Activated CD4-positive, alpha-beta T cell treated with anti-CD3 and anti-CD28 coated beads for 36 hours (primary cell): ENCODE measurements around the gene CIC. TPM values are rescaled to one million over a fixed set of nuclear protein-coding genes. Genes with fewer than 3 reads are reported as not detected.

ENCODE experiments used
- ATAC-seq: fragments of 200-7000 bp; cut with Tn5 transposase; one replicate; pipeline ENCODE4 v1.10.0; 2021; ENCODE audit warnings: mild to moderate bottlenecking, moderate library complexity
- CTCF ChIA-PET: fragments of 350-600 bp; sonication (Branson Sonifier 250); formaldehyde crosslinking; loops from one replicate; lab custom pipeline; 2021; ENCODE audit warnings: antibody characterized with exemption; lab: Charles Lee
- POLR2A ChIA-PET: fragments of 350-600 bp; sonication (Branson Sonifier 250); formaldehyde crosslinking; loops from one replicate; lab custom pipeline; 2021; ENCODE audit warnings: antibody characterized with exemption, inconsistent platforms; lab: Charles Lee
- DNase-seq: peaks from one replicate; pipeline ENCODE4 v3.0.0-alpha.2; 2020
- H3K27ac Mint-ChIP-seq: one replicate; pipeline ENCODE4 v1.8.0; 2021; ENCODE audit warnings: mixed read lengths
- H3K27me3 Mint-ChIP-seq: one replicate; pipeline ENCODE4 v1.8.0; 2021; ENCODE audit warnings: mixed read lengths
- H3K36me3 Mint-ChIP-seq: one replicate; pipeline ENCODE4 v1.8.0; 2021; ENCODE audit warnings: low read depth, mixed read lengths
- H3K4me1 Mint-ChIP-seq: one replicate; pipeline ENCODE4 v1.8.0; 2021; ENCODE audit warnings: mixed read lengths
- H3K4me3 Mint-ChIP-seq: one replicate; pipeline ENCODE4 v1.8.0; 2021; ENCODE audit warnings: mild to moderate bottlenecking, moderate library complexity, mixed read lengths
- H3K9me3 Mint-ChIP-seq: one replicate; pipeline ENCODE4 v1.8.0; 2021; ENCODE audit warnings: low read depth, mixed read lengths
- intact Hi-C, 2 experiments: fragments of 100-400 bp; cut with DNase I in 1 of 2; cut with micrococcal nuclease in 1 of 2; formaldehyde crosslinking; loops; one replicate each; pipeline versions ENCODE4 v1.14.2 to v1.15.1; 2022 to 2024; cut with DNase I, micrococcal nuclease
- total RNA-seq, 2 experiments: library from RNA; stranded (reverse); gene quantifications; one replicate each; pipeline ENCODE4 v1.2.3, GENCODE V29; 2021

The CIC gene
- total RNA-seq, 2 experiments from 2014 or later = 62.8 to 66.3 TPM

DNA sequence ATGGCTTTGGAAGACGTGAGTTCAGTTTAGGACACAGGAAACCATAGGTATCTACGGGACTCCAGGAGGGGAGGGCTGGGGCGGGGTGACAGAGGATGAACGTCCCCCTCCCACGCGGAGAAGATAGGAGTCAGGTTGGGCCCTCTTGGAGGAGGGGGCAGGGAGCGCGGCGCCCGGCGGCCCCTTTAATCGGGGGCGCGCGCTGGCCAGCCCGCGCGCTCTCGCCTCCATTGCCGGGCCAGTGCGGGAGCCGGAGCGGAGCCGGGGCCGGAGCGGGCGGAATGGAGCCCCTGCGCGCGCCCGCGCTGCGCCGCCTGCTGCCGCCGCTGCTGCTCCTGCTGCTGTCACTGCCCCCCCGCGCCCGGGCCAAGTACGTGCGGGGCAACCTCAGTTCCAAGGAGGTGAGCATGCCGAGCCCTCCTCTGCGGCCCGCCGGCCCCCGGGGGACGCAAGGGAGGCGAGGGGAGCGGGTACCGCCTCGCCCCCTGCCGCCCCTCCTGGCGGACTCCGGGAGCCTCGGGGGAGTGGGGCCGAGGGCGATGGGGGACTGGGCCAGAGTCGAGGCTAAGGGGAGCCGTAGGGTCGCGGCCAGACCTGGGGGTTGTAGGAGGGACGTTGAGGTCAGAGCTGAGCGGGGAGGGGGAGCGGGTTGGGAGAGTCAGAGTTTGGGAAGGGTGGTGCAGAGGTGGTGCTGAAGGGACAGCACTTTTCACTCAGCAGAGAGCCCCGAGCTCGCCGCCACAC lies 44.2 kb downstream of the CIC start, which contains the start of gene TMEM145:
TMEM145 (plus strand) TSS at position 214 of the 744 bp plus-strand sequence; CDS start at position 282, 68 bp downstream.
- H3K27ac Mint-ChIP-seq = no peak within 1 kb of the TSS
- ChIA-PET POLR2A (no interaction called here), CTCF (no interaction called here)
- H3K27me3 Mint-ChIP-seq = peaks cover 30% of the 10 kb centered on the region
- H3K36me3 Mint-ChIP-seq = no peaks in the 10 kb centered on the region
- peaks cover 13% of the 10 kb centered on the region for H3K4me1 Mint-ChIP-seq
- H3K4me3 Mint-ChIP-seq = peak within 1 kb of the TSS; percentile 47
- H3K9me3 Mint-ChIP-seq = no peaks in the 10 kb centered on the region
- intact Hi-C loops = loop anchor here in 1 of 2 experiments (1.0 kb wide), 1 partner anchor 11 kb away; the partner anchor contains the start of genes PAFAH1B3 and PRR19
- DNase-seq (peak; percentile 75), ATAC-seq (peak; percentile 75)

DNA sequence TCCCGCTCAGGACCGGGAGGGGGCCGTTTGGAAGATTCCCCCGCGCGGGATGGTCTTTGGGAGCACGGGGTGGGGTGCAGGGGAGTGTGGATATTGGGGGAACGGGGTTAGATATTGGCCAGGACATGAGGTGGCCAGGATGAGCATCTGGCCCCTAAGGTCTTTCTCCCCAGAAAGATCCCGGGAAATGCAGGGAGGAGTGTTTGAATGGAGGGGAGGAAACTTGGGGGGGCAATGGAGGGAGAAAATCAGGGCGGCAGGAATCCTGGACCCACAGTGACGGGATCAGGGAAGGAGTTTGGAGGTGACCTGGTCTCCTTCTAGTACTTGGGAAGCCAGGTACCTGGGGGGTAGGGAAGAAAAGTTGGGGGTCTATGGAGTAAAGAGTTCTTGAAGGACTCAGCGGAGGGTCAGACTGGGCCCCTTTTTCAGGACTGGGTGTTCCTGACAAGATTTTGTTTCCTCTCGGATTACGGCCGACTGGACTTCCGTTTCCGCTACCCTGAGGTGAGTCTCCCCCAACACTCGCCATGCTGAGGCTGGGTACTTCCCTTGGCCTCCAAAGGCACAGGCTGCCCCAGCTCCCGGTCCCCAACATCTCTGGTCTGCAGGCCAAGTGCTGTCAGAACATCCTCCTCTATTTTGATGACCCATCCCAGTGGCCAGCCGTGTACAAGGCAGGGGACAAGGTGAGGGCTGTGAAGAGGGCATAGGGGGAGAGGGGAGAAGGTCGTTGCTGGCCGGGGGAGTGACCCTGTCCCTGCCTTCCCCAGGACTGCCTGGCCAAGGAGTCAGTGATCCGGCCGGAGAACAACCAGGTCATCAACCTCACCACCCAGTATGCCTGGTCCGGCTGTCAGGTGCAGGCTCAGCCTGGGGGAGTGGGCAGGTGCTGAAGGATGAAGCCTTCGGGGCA lies 45.0 kb downstream of the CIC start:
- intact Hi-C loops = loop anchor here in 1 of 2 experiments (1.0 kb wide), 1 partner anchor 12 kb away; the partner anchor contains the start of genes PAFAH1B3 and PRR19
- Mint-ChIP-seq H3K9me3 (no peaks in the 10 kb centered on the region), H3K36me3 (no peaks in the 10 kb centered on the region), H3K27me3 (peaks cover 30% of the 10 kb centered on the region), H3K4me1 (peaks cover 13% of the 10 kb centered on the region), H3K27ac (no peak overlapping the region), H3K4me3 (peak overlapping the region; percentile 35)
- ATAC-seq = no peak
- POLR2A ChIA-PET = interaction anchor here (0.5 kb wide), 1 partner anchor 100 kb away, joined by 3 read pairs; no protein-coding TSS in a partner anchor
- CTCF ChIA-PET = no interaction called here
- no peak for DNase-seq

DNA sequence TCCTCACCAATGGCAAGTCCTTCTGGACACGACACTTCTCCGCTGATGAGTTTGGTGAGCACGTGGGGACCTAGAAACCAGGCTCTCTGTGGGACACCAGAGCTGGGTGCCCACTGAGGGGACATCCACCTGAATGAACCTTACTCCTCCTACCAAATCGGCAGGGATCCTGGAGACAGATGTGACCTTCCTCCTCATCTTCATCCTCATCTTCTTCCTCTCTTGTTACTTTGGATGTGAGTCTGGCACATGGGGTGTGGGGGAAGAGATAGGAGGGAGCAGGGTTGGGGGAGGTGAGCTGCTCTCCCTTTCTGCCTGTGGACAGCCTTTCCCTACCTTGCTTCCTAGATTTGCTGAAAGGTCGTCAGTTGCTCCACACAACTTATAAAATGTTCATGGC lies 46.0 kb downstream of the CIC start:
- Mint-ChIP-seq H3K9me3 (no peaks in the 10 kb centered on the region), H3K4me1 (peaks cover 13% of the 10 kb centered on the region), H3K4me3 (no peak overlapping the region), H3K36me3 (no peaks in the 10 kb centered on the region), H3K27ac (no peak overlapping the region), H3K27me3 (peaks cover 30% of the 10 kb centered on the region)
- intact Hi-C loops = no loop called here
- POLR2A ChIA-PET = interaction anchor here (0.6 kb wide), 1 partner anchor 398 kb away, joined by 3 read pairs; no protein-coding TSS in a partner anchor
- CTCF ChIA-PET = no interaction called here
- DNase-seq = no peak
- ATAC-seq = no peak

DNA sequence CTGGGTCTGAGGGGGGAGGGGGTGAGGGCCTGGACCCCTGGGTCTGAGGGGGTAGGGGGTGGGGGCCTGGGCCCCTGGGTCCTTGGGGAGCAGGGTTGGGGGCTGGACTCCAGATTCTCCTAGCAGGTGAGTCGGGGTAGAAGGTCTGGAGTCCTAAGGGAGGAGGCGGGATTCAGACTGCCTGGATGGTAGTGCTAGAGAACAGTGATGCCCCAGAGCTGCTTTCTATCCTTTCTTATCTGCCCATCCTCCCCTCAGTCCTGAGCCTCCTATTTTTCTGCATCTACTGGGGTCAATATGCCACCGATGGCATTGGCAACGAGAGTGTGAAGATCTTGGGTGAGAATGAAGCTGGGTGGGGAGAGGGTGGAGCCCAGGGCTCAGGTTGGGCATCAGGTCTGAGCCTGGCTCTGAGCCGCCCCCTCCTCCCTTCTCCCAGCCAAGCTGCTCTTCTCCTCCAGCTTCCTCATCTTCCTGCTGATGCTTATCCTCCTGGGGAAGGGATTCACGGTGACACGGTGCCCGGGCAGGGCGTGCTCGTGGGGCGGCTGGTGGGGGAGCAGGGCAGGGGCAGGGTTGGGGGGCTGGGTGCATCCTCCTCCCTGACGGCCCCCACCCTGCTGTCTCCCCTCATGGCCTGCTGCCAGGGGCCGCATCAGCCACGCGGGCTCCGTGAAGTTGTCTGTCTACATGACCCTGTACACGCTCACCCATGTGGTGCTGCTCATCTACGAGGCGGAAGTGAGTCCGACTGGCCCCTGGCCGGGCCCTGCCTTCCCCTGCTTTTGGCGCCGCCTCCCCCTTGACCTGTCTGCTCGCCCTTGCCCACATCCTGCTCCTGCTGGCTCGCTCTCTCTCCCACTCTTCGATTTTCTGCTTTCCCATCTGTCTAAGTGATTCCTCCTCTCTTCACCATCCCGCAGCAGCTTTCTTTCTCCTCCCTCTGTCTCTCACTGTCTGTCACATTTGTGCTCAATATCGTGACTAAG lies 47.5 kb downstream of the CIC start:
- no peak overlapping the region for H3K27ac Mint-ChIP-seq
- intact Hi-C loops = no loop called here
- peaks cover 25% of the 10 kb centered on the region for H3K27me3 Mint-ChIP-seq
- ChIA-PET POLR2A (interaction anchor here (0.5 to 0.6 kb wide), 2 partner anchors 14 to 243 kb away, joined by 3 to 7 read pairs; partner anchors contain the start of gene PAFAH1B3), CTCF (interaction anchor here (0.7 to 1.0 kb wide), 2 partner anchors 19 to 75 kb away, joined by 3 read pairs; no protein-coding TSS in a partner anchor)
- no peaks in the 10 kb centered on the region for H3K36me3 Mint-ChIP-seq
- no peak overlapping the region for H3K4me3 Mint-ChIP-seq
- peaks cover 13% of the 10 kb centered on the region for H3K4me1 Mint-ChIP-seq
- ATAC-seq = no peak
- DNase-seq = no peak
- no peaks in the 10 kb centered on the region for H3K9me3 Mint-ChIP-seq

DNA sequence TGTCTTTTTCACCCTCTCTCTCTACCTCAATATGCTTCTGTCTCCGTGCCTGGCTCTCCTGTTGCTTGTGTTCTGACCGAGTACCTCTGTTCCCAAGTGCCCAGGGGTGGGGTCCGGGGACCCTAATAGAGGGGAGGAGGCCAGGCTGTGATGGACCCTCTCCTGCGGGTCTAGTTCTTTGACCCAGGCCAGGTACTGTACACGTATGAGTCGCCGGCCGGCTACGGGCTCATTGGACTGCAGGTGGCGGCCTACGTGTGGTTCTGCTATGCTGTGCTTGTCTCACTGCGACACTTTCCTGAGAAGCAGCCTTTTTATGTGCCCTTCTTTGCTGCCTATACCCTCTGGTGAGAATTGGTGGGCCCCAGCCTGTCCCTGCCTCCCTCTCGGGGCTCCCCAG lies 48.5 kb downstream of the CIC start:
- Mint-ChIP-seq H3K27me3 (peaks cover 22% of the 10 kb centered on the region), H3K9me3 (no peaks in the 10 kb centered on the region), H3K4me3 (no peak overlapping the region), H3K27ac (no peak overlapping the region), H3K36me3 (no peaks in the 10 kb centered on the region), H3K4me1 (peaks cover 13% of the 10 kb centered on the region)
- ChIA-PET POLR2A (no interaction called here), CTCF (interaction anchor here (1.0 kb wide), 1 partner anchor 20 kb away, joined by 3 read pairs; no protein-coding TSS in a partner anchor)
- no peak for ATAC-seq
- no peak for DNase-seq
- intact Hi-C loops = no loop called here

DNA sequence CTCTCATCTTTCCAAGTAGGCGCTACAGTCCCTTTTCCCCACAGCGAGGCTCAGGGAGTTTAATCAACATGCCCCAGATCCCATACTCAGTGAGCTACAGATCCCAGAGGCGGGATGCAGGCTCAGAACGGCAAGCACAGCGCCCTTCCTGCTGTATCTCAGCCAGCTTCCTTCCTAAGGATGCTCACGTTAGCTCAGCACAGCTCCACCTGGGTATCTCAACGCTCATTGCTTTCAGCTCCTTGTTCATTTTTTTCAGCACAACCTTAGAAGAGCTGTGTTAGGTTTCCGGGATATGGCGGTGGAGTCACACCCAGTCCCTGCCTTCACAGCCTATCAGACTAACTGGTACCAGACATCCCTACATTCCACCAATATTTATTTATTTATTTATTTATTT lies 53.3 kb downstream of the CIC start:
- Mint-ChIP-seq H3K4me1 (peaks cover 12% of the 10 kb centered on the region), H3K4me3 (no peak overlapping the region), H3K9me3 (no peaks in the 10 kb centered on the region), H3K27me3 (peaks cover 12% of the 10 kb centered on the region), H3K27ac (no peak overlapping the region), H3K36me3 (no peaks in the 10 kb centered on the region)
- DNase-seq (no peak), ATAC-seq (no peak)
- intact Hi-C loops = no loop called here
- ChIA-PET POLR2A (interaction anchor here (0.6 kb wide), 1 partner anchor 463 kb away, joined by 3 read pairs; no protein-coding TSS in a partner anchor), CTCF (interaction anchor here (0.6 to 1.1 kb wide), 2 partner anchors 74 to 189 kb away, joined by 3 to 5 read pairs; no protein-coding TSS in a partner anchor)

DNA sequence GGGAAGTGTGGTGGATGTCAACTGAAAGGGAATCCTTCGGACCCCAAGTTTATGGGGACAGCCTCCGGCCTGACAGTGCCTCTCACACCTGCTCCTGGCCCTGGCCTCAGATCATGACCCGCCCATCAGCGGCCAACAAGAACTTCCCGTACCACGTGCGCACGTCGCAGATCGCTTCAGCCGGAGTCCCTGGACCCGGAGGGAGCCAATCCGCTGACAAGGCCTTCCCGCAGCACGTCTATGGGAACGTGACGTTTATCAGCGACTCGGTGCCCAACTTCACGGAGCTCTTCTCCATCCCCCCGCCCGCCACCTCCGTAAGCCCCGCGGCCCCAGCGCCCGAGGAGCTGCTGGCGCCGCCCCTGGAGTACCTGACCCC lies 54.4 kb downstream of the CIC start:
- Mint-ChIP-seq H3K27me3 (peaks cover 12% of the 10 kb centered on the region), H3K9me3 (no peaks in the 10 kb centered on the region), H3K27ac (no peak overlapping the region), H3K4me1 (peaks cover 12% of the 10 kb centered on the region), H3K36me3 (no peaks in the 10 kb centered on the region), H3K4me3 (no peak overlapping the region)
- POLR2A ChIA-PET = interaction anchor here (0.7 to 0.8 kb wide), 2 partner anchors 13 to 344 kb away, joined by 3 read pairs; no protein-coding TSS in a partner anchor
- ATAC-seq (no peak), DNase-seq (no peak)
- CTCF ChIA-PET = interaction anchor here (0.7 to 1.1 kb wide), 2 partner anchors 137 to 190 kb away, joined by 3 to 5 read pairs; no protein-coding TSS in a partner anchor
- intact Hi-C loops = no loop called here

DNA sequence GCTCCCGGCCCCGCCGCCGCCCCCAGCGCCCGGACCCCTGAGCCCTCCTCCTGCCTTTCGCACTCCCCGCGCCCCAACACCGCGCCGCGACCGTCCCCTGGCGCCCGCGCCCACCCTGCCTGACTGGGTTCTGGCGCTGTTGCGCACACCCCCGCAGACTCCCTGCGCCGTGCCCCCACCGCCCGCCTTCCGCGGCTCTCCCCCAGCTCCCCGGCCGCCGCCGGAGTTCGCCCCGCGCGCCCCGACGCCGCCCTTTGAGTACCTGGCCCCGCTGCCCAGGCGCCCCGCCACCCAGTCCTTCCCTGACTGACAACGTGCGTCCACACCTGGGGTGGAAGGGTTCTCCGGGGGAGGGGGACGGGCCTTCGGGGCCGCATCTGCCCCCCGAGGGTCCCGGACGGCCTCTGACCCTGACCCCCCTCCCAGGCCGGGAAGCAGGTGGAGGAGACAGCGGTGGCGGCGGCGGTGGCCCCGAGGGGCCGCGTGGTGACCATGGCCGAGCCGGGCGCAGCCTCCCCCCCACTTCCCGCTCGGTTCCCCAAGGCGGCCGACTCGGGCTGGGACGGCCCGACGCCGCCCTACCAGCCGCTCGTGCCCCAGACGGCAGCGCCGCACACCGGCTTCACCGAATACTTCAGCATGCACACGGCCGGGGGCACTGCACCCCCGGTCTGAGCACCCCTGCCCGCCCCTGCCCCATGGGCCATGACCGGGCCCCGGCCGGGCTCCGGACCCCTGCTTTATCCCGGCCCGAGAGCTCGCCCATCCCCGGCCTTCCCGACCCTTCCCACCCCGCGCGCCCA lies 55.0 kb downstream of the CIC start:
- peaks cover 12% of the 10 kb centered on the region for H3K4me1 Mint-ChIP-seq
- intact Hi-C loops = loop anchor here in 1 of 2 experiments (2.0 kb wide), 2 partner anchors 107 to 215 kb away; partner anchors contain the start of gene DEDD2
- ATAC-seq (no peak), DNase-seq (peak; percentile 58)
- H3K9me3 Mint-ChIP-seq = no peaks in the 10 kb centered on the region
- ChIA-PET CTCF (interaction anchor here (0.6 to 0.7 kb wide), 2 partner anchors 107 to 138 kb away, joined by 3 read pairs; no protein-coding TSS in a partner anchor), POLR2A (interaction anchor here (0.7 to 0.8 kb wide), 2 partner anchors 13 to 344 kb away, joined by 3 read pairs; no protein-coding TSS in a partner anchor)
- H3K27ac Mint-ChIP-seq = no peak overlapping the region
- no peaks in the 10 kb centered on the region for H3K36me3 Mint-ChIP-seq
- H3K27me3 Mint-ChIP-seq = peaks cover 12% of the 10 kb centered on the region
- peak overlapping the region; percentile 80 for H3K4me3 Mint-ChIP-seq

DNA sequence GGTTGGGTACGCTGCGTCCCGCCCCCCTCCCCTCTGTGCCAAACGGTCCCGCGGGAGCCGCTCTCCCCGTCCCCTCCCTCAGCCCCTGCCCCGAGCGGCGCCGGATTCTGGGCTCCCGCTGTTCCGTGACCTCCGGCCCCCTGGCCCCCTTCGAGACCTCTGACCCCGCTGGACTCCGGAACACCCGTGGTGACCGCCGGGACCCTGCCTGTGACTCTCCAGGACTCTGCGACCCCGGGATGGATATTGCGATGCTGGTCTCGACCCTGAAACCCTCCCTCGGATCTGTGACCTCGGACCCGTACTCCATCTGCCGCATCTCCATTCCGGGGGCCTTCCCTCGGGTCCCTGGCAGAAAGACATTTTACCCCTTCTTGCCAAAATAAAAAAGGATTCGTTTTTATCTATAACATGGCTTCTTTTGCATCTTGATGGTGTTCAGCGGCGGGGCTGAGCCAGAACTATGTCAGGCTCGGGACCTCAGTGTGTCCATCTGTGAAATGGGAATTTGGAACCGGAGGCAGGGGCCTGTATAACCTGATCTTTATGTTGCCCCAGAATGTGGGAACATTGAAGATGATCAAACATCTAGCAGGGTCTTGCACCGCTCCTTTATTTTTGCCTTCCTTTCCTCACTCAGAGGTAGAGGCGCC lies 55.7 kb downstream of the CIC start:
- peak overlapping the region; percentile 69 for H3K27ac Mint-ChIP-seq
- ATAC-seq (no peak), DNase-seq (no peak)
- H3K9me3 Mint-ChIP-seq = no peaks in the 10 kb centered on the region
- CTCF ChIA-PET = no interaction called here
- H3K27me3 Mint-ChIP-seq = peaks cover 12% of the 10 kb centered on the region
- peak overlapping the region; percentile 80 for H3K4me3 Mint-ChIP-seq
- H3K36me3 Mint-ChIP-seq = no peaks in the 10 kb centered on the region
- intact Hi-C loops = loop anchor here (1.0 to 2.0 kb wide), 17 partner anchors 22 to 927 kb away; partner anchors contain the start of genes ZNF526 (in 2 of the 2), BCKDHA (in 1 of the 2), DEDD2 (in 1 of the 2) and EXOSC5 (in 1 of the 2)
- POLR2A ChIA-PET = no interaction called here
- H3K4me1 Mint-ChIP-seq = peaks cover 12% of the 10 kb centered on the region
